ENCODE measurements around the gene B3GNT3. TPM values are rescaled to one million over a fixed set of nuclear protein-coding genes. Genes with fewer than 3 reads are reported as not detected.
"Not testable (repeated sequence)": the region's sequence is repeated elsewhere in the genome, so short reads cannot be mapped to it uniquely, and the experiment has no call there.

B3GNT3 gene
- total RNA-seq, 6 experiments from 2014 or later, result not detected

DNA sequence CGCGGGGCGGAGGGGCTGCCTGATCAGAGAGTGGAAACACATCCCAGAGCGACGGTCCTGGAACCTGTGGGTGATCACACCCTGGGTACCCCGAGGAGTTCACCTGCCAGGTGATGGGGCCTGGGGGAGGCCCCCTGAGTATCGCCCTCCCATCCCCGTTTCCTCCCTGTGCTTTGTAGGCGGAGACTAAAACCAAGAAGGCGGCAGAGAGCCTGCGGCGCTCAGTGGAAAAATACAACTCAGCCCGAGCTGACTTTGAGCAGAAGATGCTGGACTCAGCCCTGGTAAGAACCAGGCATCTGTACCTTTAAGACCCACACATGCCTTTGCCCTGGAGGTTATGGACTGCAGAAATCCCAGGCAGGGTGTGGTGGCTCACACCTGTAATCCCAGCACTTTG is 24.3 kb upstream of the B3GNT3 start:
- TF ChIP-seq, protein P1, sequence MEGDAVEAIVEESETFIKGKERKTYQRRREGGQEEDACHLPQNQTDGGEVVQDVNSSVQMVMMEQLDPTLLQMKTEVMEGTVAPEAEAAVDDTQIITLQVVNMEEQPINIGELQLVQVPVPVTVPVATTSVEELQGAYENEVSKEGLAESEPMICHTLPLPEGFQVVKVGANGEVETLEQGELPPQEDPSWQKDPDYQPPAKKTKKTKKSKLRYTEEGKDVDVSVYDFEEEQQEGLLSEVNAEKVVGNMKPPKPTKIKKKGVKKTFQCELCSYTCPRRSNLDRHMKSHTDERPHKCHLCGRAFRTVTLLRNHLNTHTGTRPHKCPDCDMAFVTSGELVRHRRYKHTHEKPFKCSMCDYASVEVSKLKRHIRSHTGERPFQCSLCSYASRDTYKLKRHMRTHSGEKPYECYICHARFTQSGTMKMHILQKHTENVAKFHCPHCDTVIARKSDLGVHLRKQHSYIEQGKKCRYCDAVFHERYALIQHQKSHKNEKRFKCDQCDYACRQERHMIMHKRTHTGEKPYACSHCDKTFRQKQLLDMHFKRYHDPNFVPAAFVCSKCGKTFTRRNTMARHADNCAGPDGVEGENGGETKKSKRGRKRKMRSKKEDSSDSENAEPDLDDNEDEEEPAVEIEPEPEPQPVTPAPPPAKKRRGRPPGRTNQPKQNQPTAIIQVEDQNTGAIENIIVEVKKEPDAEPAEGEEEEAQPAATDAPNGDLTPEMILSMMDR (IDR thresholded peaks at IDR 0.05), result no peak

DNA sequence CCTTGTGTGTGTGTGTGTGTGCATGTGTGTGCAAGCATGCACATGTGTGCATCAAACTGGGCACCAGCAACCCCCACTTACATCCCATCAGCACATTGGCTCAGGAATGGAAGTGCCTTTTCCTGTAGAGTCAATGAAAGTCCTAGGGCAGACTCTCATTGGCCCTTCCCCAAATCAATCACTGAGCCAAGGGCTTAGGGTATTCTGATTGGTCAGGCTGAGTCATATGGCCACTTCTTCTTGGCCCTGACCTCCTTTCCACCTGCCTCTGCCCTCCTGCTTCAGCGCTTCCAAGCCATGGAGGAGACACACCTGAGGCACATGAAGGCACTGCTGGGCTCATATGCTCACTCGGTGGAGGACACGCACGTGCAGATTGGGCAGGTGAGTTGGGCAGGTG is 22.8 kb upstream of the B3GNT3 start:
- Mint-ChIP-seq H3K36me3 (ENCODE audit: low read depth) (no peaks in the 10 kb centered on the region), H3K27ac (no peak overlapping the region), H3K27me3 (ENCODE audit: insufficient read depth) (peaks cover 12% of the 10 kb centered on the region), H3K9me3 (no peaks in the 10 kb centered on the region), H3K4me3 (no peak overlapping the region), H3K4me1 (ENCODE audit: low read depth) (no peaks in the 10 kb centered on the region)
- TF ChIP-seq, protein P1 (IDR thresholded peaks at IDR 0.05), result no peak
- DNase-seq, result peak; percentile 37

More for the DNA sequence above, 24.3 kb upstream of the B3GNT3 start:
- Mint-ChIP-seq H3K27ac (no peak overlapping the region), H3K27me3 (ENCODE audit: insufficient read depth) (peaks cover 12% of the 10 kb centered on the region), H3K9me3 (no peaks in the 10 kb centered on the region), H3K4me3 (no peak overlapping the region), H3K36me3 (ENCODE audit: low read depth) (no peaks in the 10 kb centered on the region), H3K4me1 (ENCODE audit: low read depth) (peaks cover 8% of the 10 kb centered on the region)
- DNase-seq, result no peak

DNA sequence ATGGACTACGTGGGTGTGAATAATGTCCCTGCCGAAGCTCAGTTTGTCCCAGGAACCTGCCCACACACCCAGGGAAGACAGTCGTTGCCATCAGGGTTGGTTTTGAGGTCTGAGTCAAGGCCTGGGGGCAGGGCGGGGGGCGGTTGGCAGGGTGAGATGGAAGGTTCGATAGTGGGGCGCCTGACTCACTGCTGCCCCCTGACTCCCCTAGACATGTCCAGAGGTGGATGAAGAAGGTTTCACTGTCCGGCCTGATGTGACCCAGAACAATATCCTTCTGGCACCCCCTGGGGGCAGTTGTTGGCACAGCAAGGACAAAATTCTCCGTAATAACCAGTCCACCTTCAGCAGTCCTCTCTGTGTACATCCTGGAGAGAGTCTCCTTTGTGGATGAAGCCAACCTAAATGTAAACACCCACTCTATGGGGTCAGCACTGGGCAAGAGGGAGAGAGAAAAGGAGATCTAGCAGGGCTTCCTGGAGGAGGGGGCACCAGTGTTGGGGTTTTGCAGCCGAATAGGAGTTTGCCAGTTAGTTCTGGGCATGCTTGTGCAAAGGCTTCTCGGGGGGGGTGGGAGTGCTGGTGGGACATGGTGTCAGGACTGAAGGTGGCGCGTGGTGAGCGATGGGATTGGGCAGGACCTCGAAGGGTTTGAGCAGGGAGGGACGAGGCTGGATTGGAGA is 19.6 kb upstream of the B3GNT3 start:
- TF ChIP-seq, protein P1 (IDR thresholded peaks at IDR 0.05), result peak; percentile 82
- H3K36me3 Mint-ChIP-seq (ENCODE audit: low read depth), result no peaks in the 10 kb centered on the region
- H3K27ac Mint-ChIP-seq, result no peak overlapping the region
- peaks cover 8% of the 10 kb centered on the region for H3K27me3 Mint-ChIP-seq (ENCODE audit: insufficient read depth)
- H3K9me3 Mint-ChIP-seq, result no peaks in the 10 kb centered on the region
- DNase-seq, result peak; percentile 34
- H3K4me3 Mint-ChIP-seq, result no peak overlapping the region
- no peaks in the 10 kb centered on the region for H3K4me1 Mint-ChIP-seq (ENCODE audit: low read depth)

DNA sequence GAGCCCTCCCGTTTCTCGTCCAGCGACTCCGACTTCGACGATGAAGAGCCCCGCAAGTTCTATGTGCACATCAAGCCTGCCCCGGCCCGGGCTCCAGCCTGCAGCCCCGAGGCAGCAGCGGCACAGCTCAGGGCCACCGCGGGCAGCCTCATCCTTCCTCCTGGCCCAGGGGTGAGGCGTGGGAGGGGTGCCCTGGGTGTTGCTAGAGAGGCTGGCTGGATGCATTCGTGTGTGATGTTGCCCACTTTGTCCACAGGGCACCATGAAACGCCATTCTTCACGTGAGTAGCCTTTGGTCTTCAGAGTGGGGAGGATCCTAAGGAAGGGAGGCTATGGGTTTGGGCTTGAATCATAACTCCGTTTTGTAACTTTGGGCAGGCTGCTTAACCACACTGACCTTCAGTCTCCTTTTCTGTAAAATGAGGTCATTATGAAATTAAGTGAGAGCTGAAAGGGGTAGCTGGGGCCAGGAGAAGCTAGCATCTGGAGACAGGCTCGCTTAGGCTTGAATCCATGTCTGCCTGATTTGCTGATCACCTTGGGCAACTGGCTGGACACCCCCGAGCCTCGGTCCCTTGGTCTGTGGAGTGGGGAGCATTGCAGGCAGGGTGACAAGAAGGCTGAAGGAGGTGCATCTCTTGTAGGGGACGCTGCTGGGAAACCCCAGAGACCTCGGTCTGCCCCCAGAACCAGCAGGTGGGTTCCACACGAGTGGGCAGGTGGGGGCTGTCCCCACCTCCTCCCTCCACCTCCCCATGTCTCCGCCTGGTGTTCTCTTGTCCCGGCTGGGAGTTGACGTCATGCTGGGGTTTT is 18.7 kb upstream of the B3GNT3 start:
- TF ChIP-seq, protein P1 (IDR thresholded peaks at IDR 0.05), result no peak
- Mint-ChIP-seq H3K27me3 (ENCODE audit: insufficient read depth) (peaks cover 8% of the 10 kb centered on the region), H3K9me3 (no peaks in the 10 kb centered on the region), H3K4me3 (no peak overlapping the region), H3K27ac (no peak overlapping the region), H3K36me3 (ENCODE audit: low read depth) (no peaks in the 10 kb centered on the region), H3K4me1 (ENCODE audit: low read depth) (no peaks in the 10 kb centered on the region)
- DNase-seq, result no peak

DNA sequence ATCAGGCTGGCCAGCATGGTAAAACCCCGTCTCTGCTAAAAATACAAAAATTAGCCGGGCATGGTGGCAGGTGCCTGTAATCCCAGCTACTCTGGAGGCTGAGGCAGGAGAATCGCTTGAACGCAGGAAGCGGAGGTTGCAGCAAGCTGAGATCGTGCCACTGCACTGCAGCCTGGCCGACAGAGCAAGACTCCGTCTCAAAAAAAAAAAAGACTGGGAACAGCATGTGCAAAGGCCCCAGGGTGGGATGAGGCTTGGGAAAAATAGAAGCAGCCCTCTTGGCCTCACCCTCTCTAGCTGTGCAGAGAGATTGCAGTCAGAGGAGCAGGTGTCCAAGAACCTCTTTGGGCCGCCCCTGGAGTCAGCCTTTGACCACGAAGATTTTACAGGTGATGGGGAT is 17.1 kb upstream of the B3GNT3 start:
- not testable (repeated sequence) for H3K27ac Mint-ChIP-seq; H3K36me3 Mint-ChIP-seq (ENCODE audit: low read depth); H3K4me3 Mint-ChIP-seq

More for the DNA sequence above, 17.1 kb upstream of the B3GNT3 start:
- not testable (repeated sequence) for DNase-seq; H3K9me3 Mint-ChIP-seq; H3K27me3 Mint-ChIP-seq (ENCODE audit: insufficient read depth); H3K4me1 Mint-ChIP-seq (ENCODE audit: low read depth)

Measured in HFFc6 (cell line).